Measurements from ENCODE around the gene MYH11.
A peak's percentile ranks its signal among the peaks of the same experiment; 100 is the strongest.

MYH11 gene

DNA sequence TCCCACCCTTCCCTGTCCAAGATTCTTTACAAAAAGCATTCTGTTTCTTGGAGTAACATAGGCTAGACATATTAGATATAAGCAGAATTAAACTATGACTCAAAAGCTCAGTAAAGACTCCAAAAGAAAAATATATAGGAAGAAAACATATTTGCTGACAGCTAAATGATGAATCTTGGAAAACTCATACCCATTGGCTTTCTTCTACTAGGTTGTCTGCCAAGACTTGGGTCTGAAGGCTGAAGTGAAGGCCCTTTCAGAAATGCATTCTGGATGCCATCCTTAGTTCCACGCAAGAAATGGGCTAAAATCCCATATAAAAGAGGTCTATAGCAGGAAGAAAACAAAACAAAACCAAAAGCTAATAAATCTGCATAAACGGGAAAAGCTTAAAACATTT lies 16.5 kb upstream of the MYH11 start:
- no peak overlapping the region for H3K9ac ChIP-seq (ENCODE audit: low read length)
- H3K36me3 ChIP-seq (ENCODE audit: control insufficient read depth, insufficient read depth, low read length) = no peaks in the 10 kb centered on the region
- H3K27me3 ChIP-seq (ENCODE audit: control insufficient read depth, insufficient read depth, low read length) = no peaks in the 10 kb centered on the region
- no peaks in the 10 kb centered on the region for H3K9me3 ChIP-seq (ENCODE audit: control insufficient read depth, low read length)
- H3K4me3 ChIP-seq (ENCODE audit: low read length) = no peak overlapping the region
- peaks cover 5% of the 10 kb centered on the region for H3K4me1 ChIP-seq (ENCODE audit: control insufficient read depth, insufficient read depth, low read length)

DNA sequence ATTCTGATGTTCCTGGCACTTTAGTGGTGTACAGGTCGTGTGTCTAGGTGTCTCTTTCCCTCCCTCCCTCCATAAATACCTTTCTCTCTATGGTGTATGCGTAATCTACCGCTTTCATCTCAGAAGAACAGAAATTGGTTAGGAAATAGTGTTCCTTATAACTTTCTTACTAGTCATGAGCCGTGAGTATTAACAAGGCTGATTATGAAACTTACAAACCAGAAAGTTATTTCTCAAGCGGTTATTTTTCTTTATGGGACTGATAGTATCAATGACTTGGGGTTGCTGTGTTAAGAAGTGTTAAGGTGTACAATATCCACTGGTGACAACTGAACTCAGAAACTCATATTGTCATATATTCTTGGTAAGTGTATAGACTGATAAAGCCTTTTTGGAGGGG lies 13.2 kb upstream of the MYH11 start:
- H3K4me3 ChIP-seq (ENCODE audit: low read length) = no peak overlapping the region
- H3K4me1 ChIP-seq (ENCODE audit: control insufficient read depth, insufficient read depth, low read length) = peaks cover 5% of the 10 kb centered on the region
- no peaks in the 10 kb centered on the region for H3K9me3 ChIP-seq (ENCODE audit: control insufficient read depth, low read length)
- H3K9ac ChIP-seq (ENCODE audit: low read length) = no peak overlapping the region
- H3K36me3 ChIP-seq (ENCODE audit: control insufficient read depth, insufficient read depth, low read length) = no peaks in the 10 kb centered on the region
- no peaks in the 10 kb centered on the region for H3K27me3 ChIP-seq (ENCODE audit: control insufficient read depth, insufficient read depth, low read length)

- no peak overlapping the region for H3K9ac ChIP-seq (ENCODE audit: low read length)
- H3K27me3 ChIP-seq (ENCODE audit: control insufficient read depth, insufficient read depth, low read length) = no peaks in the 10 kb centered on the region
- no peaks in the 10 kb centered on the region for H3K36me3 ChIP-seq (ENCODE audit: control insufficient read depth, insufficient read depth, low read length)
- no peaks in the 10 kb centered on the region for H3K9me3 ChIP-seq (ENCODE audit: control insufficient read depth, low read length)
- H3K4me3 ChIP-seq (ENCODE audit: low read length) = no peak overlapping the region
- H3K4me1 ChIP-seq (ENCODE audit: control insufficient read depth, insufficient read depth, low read length) = no peaks in the 10 kb centered on the region
These were observed 9.6 kb upstream of the MYH11 start for GRCh38 chr16:15866451-15866850.

- Histone ChIP-seq H3K9me3 (ENCODE audit: control insufficient read depth, low read length) (no peaks in the 10 kb centered on the region), H3K9ac (ENCODE audit: low read length) (no peak overlapping the region), H3K4me1 (ENCODE audit: control insufficient read depth, insufficient read depth, low read length) (no peaks in the 10 kb centered on the region), H3K27me3 (ENCODE audit: control insufficient read depth, insufficient read depth, low read length) (no peaks in the 10 kb centered on the region), H3K4me3 (ENCODE audit: low read length) (no peak overlapping the region), H3K36me3 (ENCODE audit: control insufficient read depth, insufficient read depth, low read length) (no peaks in the 10 kb centered on the region)
These were observed 8.9 kb upstream of the MYH11 start for GRCh38 chr16:15865742-15866141.

DNA sequence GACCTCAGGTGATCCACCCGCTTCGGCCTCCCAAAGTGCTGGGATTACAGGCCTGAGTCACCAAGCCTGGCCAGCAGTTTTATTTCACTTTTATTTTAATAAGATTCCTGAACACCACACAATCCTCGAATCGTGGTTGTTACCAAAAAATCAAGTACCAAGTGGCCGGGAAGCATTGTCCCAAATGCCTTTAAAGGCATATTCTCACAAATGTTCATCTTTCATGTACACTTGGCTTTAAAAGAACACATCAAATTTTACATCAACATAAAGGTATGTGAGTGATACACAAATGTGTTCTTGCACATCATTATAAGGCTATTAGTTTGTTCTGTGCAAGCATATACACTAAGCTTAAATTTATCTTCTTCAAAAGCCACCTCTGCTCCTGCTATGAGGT lies 8.1 kb upstream of the MYH11 start:
- no peaks in the 10 kb centered on the region for H3K36me3 ChIP-seq (ENCODE audit: control insufficient read depth, insufficient read depth, low read length)

DNA sequence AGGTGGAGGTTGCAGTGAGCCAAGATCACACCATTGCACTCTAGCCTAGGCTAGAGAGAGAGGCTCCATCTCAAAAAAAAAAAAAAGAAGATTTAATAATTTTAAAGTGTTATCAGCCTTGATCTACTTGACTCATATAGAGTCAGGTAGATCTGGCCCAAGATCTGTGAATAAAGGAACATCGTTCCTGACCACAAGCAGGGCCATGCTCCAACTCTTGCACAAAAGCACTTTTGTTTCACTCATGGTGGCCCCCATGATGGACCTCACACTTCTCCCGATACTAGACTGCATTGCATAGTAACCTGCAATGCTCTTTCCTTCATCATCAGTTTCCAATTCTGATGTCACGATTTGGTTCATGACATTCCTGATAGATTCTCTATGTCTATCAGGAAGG lies 5.2 kb upstream of the MYH11 start:
- H3K36me3 ChIP-seq (ENCODE audit: control insufficient read depth, insufficient read depth, low read length) = no peaks in the 10 kb centered on the region
- no peak overlapping the region for H3K4me3 ChIP-seq (ENCODE audit: low read length)
- no peaks in the 10 kb centered on the region for H3K4me1 ChIP-seq (ENCODE audit: control insufficient read depth, insufficient read depth, low read length)
- no peak overlapping the region for H3K9ac ChIP-seq (ENCODE audit: low read length)
- peaks cover 12% of the 10 kb centered on the region for H3K27me3 ChIP-seq (ENCODE audit: control insufficient read depth, insufficient read depth, low read length)
- H3K9me3 ChIP-seq (ENCODE audit: control insufficient read depth, low read length) = no peaks in the 10 kb centered on the region

More for the DNA sequence above, 8.1 kb upstream of the MYH11 start:
- H3K4me1 ChIP-seq (ENCODE audit: control insufficient read depth, insufficient read depth, low read length) = no peaks in the 10 kb centered on the region
- H3K9me3 ChIP-seq (ENCODE audit: control insufficient read depth, low read length) = no peaks in the 10 kb centered on the region
- no peak overlapping the region for H3K4me3 ChIP-seq (ENCODE audit: low read length)
- no peaks in the 10 kb centered on the region for H3K27me3 ChIP-seq (ENCODE audit: control insufficient read depth, insufficient read depth, low read length)
- no peak overlapping the region for H3K9ac ChIP-seq (ENCODE audit: low read length)

GRCh38 chr16:15858921-15859668 lies 2.3 kb upstream of the MYH11 start:
- no peaks in the 10 kb centered on the region for H3K36me3 ChIP-seq (ENCODE audit: control insufficient read depth, insufficient read depth, low read length)
- H3K27me3 ChIP-seq (ENCODE audit: control insufficient read depth, insufficient read depth, low read length) = peaks cover 20% of the 10 kb centered on the region
- H3K9ac ChIP-seq (ENCODE audit: low read length) = no peak overlapping the region
- H3K4me3 ChIP-seq (ENCODE audit: low read length) = no peak overlapping the region
- no peaks in the 10 kb centered on the region for H3K9me3 ChIP-seq (ENCODE audit: control insufficient read depth, low read length)
- no peaks in the 10 kb centered on the region for H3K4me1 ChIP-seq (ENCODE audit: control insufficient read depth, insufficient read depth, low read length)

GRCh38 chr16:15857724-15858560 lies 1.1 kb upstream of the MYH11 start:
- Histone ChIP-seq H3K4me1 (ENCODE audit: control insufficient read depth, insufficient read depth, low read length) (no peaks in the 10 kb centered on the region), H3K4me3 (ENCODE audit: low read length) (no peak overlapping the region), H3K9ac (ENCODE audit: low read length) (no peak overlapping the region), H3K9me3 (ENCODE audit: control insufficient read depth, low read length) (no peaks in the 10 kb centered on the region), H3K36me3 (ENCODE audit: control insufficient read depth, insufficient read depth, low read length) (no peaks in the 10 kb centered on the region), H3K27me3 (ENCODE audit: control insufficient read depth, insufficient read depth, low read length) (peaks cover 20% of the 10 kb centered on the region)

- H3K9me3 ChIP-seq (ENCODE audit: control insufficient read depth, low read length) = no peaks in the 10 kb centered on the region
- H3K27me3 ChIP-seq (ENCODE audit: control insufficient read depth, insufficient read depth, low read length) = peaks cover 20% of the 10 kb centered on the region
- H3K9ac ChIP-seq (ENCODE audit: low read length) = peak overlapping the region; percentile 40
- H3K36me3 ChIP-seq (ENCODE audit: control insufficient read depth, insufficient read depth, low read length) = no peaks in the 10 kb centered on the region
- H3K4me1 ChIP-seq (ENCODE audit: control insufficient read depth, insufficient read depth, low read length) = no peaks in the 10 kb centered on the region
- H3K4me3 ChIP-seq (ENCODE audit: low read length) = no peak overlapping the region
These were observed 646 bp downstream of the MYH11 start for GRCh38 chr16:15856182-15856581.

GRCh38 chr16:15855704-15856003 lies 1.2 kb downstream of the MYH11 start:
- Histone ChIP-seq H3K4me3 (ENCODE audit: low read length) (no peak overlapping the region), H3K36me3 (ENCODE audit: control insufficient read depth, insufficient read depth, low read length) (no peaks in the 10 kb centered on the region), H3K9ac (ENCODE audit: low read length) (peak overlapping the region; percentile 40), H3K27me3 (ENCODE audit: control insufficient read depth, insufficient read depth, low read length) (peaks cover 20% of the 10 kb centered on the region), H3K9me3 (ENCODE audit: control insufficient read depth, low read length) (no peaks in the 10 kb centered on the region), H3K4me1 (ENCODE audit: control insufficient read depth, insufficient read depth, low read length) (no peaks in the 10 kb centered on the region)

DNA sequence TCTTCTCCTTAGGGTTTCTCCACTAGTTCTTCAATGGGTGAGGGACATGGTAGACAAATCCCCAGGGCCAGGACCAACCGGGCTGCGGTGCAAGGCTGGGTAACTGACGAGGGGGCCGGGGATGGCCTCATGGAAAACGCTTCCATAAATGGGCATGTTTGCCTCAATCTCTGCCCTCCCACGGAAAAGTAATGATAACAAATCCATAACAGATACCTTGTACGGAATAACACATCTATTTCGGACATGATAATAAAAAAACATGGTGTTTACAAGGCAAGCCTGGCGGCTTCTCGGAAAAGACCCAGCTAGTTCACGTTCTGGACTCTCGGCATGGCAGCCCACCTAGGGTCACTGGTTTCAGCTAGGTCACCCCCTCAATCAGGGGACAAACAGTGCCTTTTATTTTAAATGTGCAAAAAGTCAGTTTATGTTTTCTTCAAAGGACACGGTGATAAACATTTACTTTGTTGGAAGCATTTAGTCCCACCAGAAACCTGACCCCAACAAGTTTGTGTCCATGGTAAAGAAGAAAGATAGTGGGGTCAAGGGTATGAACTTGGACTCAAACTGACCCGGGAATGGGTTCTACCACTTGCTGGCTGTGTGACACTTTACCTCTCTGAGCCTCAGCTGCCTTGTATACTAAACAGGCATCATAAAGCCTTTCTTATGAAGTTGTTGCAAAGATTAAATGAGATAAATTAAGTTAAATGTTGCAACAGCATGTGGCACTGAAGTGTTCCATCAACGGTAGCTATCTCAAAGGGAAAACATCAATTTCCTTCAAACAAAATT lies 1.7 kb downstream of the MYH11 start:
- Histone ChIP-seq H3K4me1 (ENCODE audit: control insufficient read depth, insufficient read depth, low read length) (no peaks in the 10 kb centered on the region), H3K4me3 (ENCODE audit: low read length) (no peak overlapping the region), H3K9me3 (ENCODE audit: control insufficient read depth, low read length) (no peaks in the 10 kb centered on the region), H3K36me3 (ENCODE audit: control insufficient read depth, insufficient read depth, low read length) (no peaks in the 10 kb centered on the region), H3K9ac (ENCODE audit: low read length) (peak overlapping the region; percentile 40), H3K27me3 (ENCODE audit: control insufficient read depth, insufficient read depth, low read length) (peaks cover 20% of the 10 kb centered on the region)

DNA sequence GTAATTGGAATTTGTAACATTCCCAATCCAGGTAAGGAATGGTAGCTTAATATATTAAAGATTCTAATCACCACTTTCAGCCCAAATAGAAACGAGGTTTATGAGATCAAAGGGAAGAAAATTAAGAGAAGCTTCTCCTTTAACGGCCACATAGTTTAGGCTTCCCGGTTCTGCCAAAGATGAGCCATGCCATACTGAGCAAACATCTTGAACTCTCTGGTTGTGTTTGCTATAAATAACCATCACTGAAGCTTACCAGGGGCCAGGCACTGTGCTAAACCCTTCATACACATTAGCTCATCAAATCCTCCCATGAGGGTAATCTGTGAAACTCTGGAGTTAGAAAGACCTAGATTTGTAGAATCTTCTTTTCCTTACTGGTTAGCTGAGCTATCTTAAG lies 2.8 kb downstream of the MYH11 start:
- no peak overlapping the region for H3K4me3 ChIP-seq (ENCODE audit: low read length)
- H3K36me3 ChIP-seq (ENCODE audit: control insufficient read depth, insufficient read depth, low read length) = no peaks in the 10 kb centered on the region
- no peaks in the 10 kb centered on the region for H3K4me1 ChIP-seq (ENCODE audit: control insufficient read depth, insufficient read depth, low read length)
- H3K9me3 ChIP-seq (ENCODE audit: control insufficient read depth, low read length) = no peaks in the 10 kb centered on the region
- peaks cover 20% of the 10 kb centered on the region for H3K27me3 ChIP-seq (ENCODE audit: control insufficient read depth, insufficient read depth, low read length)
- H3K9ac ChIP-seq (ENCODE audit: low read length) = peak overlapping the region; percentile 33

Data from mucosa of stomach (tissue), 1 donor.